Breast epithelium (tissue), 4 donors: ENCODE measurements around the gene MPP2. TPM values are rescaled to one million over a fixed set of nuclear protein-coding genes. Genes with fewer than 3 reads are reported as not detected.

Experiments used
- DNase-seq, 2 donors: peaks; one replicate each; pipeline ENCODE4 v3.0.0-alpha.2; 2019; ENCODE audit warnings: low spot score in 2 of 2
- H3K27ac ChIP-seq, 2 donors: fragments of 200-600 bp; sonication (generic) in 1 of 2; one replicate each; pipeline ENCODE4 v1.5.1; 2016 to 2019; ENCODE audit warnings: mild to moderate bottlenecking in 1 of 2
- H3K27me3 ChIP-seq, 2 donors: fragments of 200-600 bp; sonication (generic) in 1 of 2; one replicate each; pipeline versions ENCODE4 v1.5.1 to v1.6.0; 2017 to 2019; ENCODE audit warnings: control low read depth in 1 of 2, mild to moderate bottlenecking in 1 of 2
- H3K36me3 ChIP-seq: fragments of 200-600 bp; one replicate; pipeline ENCODE4 v1.5.1; 2019
- H3K4me1 ChIP-seq, 2 donors: fragments of 200-600 bp; sonication (generic); one replicate each; pipeline ENCODE4 v1.5.1; 2016 to 2019; ENCODE audit warnings: control low read depth in 1 of 2
- H3K4me3 ChIP-seq, 3 donors: fragments of 200-600 bp; sonication (generic); 1 replicate in 2 of 3; 2 replicates in 1 of 3; pipeline ENCODE4 v1.5.1; 2016 to 2019; ENCODE audit warnings: mild to moderate bottlenecking in 3 of 3, moderate library complexity in 2 of 3
- H3K9me3 ChIP-seq, 2 donors: fragments of 200-600 bp; sonication (generic) in 1 of 2; one replicate each; pipeline ENCODE4 v1.5.1; 2016 to 2019; ENCODE audit warnings: control low read depth in 1 of 2
- POLR2A ChIP-seq: fragments of 450-650 bp; IDR thresholded peaks from one replicate; pipeline ENCODE4 v1.6.1; 2016; ENCODE audit warnings: antibody characterized with exemption, mild to moderate bottlenecking, moderate library complexity
- POLR2AphosphoS5 ChIP-seq, 3 donors: sonication (generic); formaldehyde crosslinking; IDR thresholded peaks; one replicate each; pipeline ENCODE4 v1.6.1; 2017; ENCODE audit warnings: antibody characterized with exemption in 3 of 3
- intact Hi-C: fragments of 100-400 bp; cut with DNase I; formaldehyde crosslinking; loops from one replicate; pipeline ENCODE4 v1.15.1; 2023; ENCODE audit warnings: low total_unique reads
- total RNA-seq, 3 donors: library from RNA; depleted of rRNA; stranded (reverse); fragments of >200 nt; gene quantifications; one replicate each; pipeline ENCODE4 v1.1.0, GENCODE V29; 2016
- TF ChIP-seq, protein P1 (sequence below), 3 donors: fragments of 450-650 bp; IDR thresholded peaks; one replicate each; pipeline ENCODE4 v1.5.1; 2016 to 2017; ENCODE audit warnings: antibody characterized with exemption in 3 of 3, mild to moderate bottlenecking in 3 of 3, moderate library complexity in 3 of 3

MPP2 gene
- total RNA-seq, 3 donors from 2014 or later, result 2.6 to 7.9 (median 3.9) TPM

DNA sequence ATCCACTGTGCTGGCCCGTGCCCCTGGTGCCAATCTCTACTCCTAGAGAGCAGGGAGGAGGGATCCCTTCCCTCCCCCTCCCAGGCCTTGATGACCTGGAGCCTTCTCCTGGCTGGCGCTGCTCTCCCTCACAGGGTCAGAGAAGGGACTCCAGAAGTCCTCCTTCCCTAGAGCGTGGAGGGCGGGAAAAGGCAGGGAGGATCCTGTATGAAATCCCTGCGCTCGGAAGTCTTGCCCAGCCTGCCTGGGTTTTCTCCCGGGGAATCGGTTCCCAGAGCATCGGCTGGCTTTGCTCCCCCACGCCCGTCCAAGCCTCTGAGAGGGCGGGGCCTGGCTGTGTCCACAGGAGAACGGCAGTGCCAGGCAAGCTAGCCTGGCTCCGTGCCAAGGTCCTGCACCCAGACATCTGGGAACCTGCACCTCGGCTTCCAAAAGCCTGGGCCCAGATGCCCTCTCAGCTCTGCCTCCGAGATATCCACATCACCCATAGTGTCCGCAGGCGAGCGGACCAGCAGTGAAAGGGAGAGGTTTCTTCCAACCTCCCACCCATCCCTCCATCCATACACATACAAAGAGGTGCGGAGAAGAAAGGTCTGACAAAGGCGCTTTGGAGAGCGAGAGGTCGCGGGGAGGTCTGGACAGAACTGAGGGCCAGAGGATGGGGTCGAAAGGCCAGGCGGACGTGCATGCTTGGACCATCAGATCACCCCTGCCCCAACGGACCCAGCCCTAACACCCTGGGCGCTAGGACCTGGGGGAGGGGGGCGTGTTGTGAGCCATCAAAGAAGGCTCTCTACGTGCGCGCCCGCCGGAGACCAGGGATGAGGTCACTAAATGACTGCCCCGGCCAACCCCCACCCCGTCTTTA, 1.1 kb downstream of the MPP2 start:
- H3K9me3 ChIP-seq, result no peaks in the 10 kb centered on the region
- H3K4me3 ChIP-seq, result peak overlapping the region; percentile 67 to 87 (median 76)
- peaks cover 8 to 10% of the 10 kb centered on the region in 2 donors for H3K4me1 ChIP-seq
- intact Hi-C loops, result no loop called here
- no peaks in the 10 kb centered on the region for H3K36me3 ChIP-seq
- DNase-seq, result peak; percentile 70 to 72
- peaks cover 0 to 5% of the 10 kb centered on the region in 2 donors for H3K27me3 ChIP-seq
- TF ChIP-seq POLR2A, result no peak
- TF ChIP-seq POLR2AphosphoS5 (IDR thresholded peaks at IDR 0.05), result peak in 2 of 3 donors; percentile 12 to 55
- peak overlapping the region; percentile 87 to 90 for H3K27ac ChIP-seq

DNA sequence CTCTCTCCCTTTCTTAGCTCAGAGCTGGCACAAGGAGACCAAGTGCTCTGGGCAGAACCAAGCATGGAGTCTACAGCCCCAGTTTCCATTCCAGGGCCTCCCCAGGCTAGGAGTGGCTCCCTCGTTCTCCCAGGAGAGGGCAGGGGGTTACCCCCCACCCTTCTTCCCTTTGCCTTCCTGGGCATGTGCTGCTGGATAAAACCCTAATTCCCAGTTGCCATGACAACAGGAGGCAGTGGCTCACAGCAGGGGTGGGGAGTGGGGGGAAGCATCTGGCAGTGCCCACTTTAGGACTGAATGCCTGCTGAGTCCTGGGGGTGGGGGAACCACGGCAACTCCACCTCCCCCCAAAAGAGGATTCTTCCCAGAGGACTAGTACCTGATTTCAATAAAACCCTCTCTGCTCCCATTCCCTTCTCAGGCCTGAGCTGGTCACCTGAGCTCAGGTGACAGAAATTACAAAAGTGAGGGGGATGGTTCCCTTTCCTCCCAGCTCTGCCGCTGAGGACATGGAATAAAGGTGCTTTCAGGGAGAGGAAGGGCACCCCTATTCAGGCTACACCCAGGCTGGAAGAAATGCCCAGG, 1.8 kb downstream of the MPP2 start:
- TF ChIP-seq, protein P1, sequence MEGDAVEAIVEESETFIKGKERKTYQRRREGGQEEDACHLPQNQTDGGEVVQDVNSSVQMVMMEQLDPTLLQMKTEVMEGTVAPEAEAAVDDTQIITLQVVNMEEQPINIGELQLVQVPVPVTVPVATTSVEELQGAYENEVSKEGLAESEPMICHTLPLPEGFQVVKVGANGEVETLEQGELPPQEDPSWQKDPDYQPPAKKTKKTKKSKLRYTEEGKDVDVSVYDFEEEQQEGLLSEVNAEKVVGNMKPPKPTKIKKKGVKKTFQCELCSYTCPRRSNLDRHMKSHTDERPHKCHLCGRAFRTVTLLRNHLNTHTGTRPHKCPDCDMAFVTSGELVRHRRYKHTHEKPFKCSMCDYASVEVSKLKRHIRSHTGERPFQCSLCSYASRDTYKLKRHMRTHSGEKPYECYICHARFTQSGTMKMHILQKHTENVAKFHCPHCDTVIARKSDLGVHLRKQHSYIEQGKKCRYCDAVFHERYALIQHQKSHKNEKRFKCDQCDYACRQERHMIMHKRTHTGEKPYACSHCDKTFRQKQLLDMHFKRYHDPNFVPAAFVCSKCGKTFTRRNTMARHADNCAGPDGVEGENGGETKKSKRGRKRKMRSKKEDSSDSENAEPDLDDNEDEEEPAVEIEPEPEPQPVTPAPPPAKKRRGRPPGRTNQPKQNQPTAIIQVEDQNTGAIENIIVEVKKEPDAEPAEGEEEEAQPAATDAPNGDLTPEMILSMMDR (IDR thresholded peaks at IDR 0.05), result no peak
- TF ChIP-seq POLR2AphosphoS5 (IDR thresholded peaks at IDR 0.05), result no peak
- no peak for TF ChIP-seq POLR2A
- Histone ChIP-seq H3K27me3 (peaks cover 0 to 5% of the 10 kb centered on the region in 2 donors), H3K27ac (peak overlapping the region in 1 of 2 donors; percentile 25), H3K4me1 (peaks cover 8 to 10% of the 10 kb centered on the region in 2 donors), H3K9me3 (no peaks in the 10 kb centered on the region), H3K4me3 (peak overlapping the region in 2 of 3 donors; percentile 67 to 87), H3K36me3 (no peaks in the 10 kb centered on the region)
- no peak for DNase-seq
- intact Hi-C loops, result no loop called here

DNA sequence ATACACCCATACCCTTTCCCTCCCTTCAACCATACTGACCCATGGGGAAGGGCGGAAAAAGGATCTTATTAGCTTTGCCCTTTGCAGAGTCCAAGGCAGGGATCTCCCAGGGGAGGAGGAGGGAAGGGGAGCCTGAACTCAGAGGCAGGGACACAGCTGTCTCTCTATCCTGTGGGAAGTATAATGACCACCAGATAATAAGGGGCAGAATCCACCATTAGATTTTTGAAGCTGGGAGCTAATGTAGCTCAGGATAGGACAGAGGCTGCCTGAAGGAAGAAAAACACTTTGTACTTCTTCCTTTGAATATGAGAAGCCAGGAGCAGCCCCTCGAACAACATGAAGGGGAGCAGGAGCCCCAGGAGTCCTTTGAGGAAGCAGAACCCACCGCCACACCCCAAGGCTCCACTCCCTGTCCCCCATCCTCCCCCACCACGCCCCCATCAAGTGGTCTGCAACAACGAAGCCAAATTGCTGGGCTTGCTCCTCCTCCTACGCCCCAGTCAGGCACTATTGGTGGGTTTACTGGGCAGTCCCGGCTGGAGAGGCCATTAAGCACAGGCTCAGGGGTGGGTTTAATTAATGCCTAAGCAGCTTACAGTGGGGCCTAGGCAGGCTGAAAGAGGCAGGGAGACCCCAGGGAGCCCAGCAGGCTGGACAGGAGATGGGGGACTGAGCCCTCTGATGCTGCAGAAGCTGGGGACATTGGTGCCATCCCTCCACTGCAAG, 5.3 kb downstream of the MPP2 start:
- H3K36me3 ChIP-seq, result no peaks in the 10 kb centered on the region
- no peak overlapping the region for H3K27ac ChIP-seq
- H3K4me3 ChIP-seq, result no peak overlapping the region
- no peaks in the 10 kb centered on the region for H3K9me3 ChIP-seq
- peaks cover 0 to 5% of the 10 kb centered on the region in 2 donors for H3K27me3 ChIP-seq
- TF ChIP-seq POLR2AphosphoS5 (IDR thresholded peaks at IDR 0.05) (no peak), POLR2A (no peak)
- TF ChIP-seq, protein P1 (IDR thresholded peaks at IDR 0.05), result no peak
- intact Hi-C loops, result no loop called here
- DNase-seq, result no peak
- peaks cover 3 to 10% of the 10 kb centered on the region in 2 donors for H3K4me1 ChIP-seq

DNA sequence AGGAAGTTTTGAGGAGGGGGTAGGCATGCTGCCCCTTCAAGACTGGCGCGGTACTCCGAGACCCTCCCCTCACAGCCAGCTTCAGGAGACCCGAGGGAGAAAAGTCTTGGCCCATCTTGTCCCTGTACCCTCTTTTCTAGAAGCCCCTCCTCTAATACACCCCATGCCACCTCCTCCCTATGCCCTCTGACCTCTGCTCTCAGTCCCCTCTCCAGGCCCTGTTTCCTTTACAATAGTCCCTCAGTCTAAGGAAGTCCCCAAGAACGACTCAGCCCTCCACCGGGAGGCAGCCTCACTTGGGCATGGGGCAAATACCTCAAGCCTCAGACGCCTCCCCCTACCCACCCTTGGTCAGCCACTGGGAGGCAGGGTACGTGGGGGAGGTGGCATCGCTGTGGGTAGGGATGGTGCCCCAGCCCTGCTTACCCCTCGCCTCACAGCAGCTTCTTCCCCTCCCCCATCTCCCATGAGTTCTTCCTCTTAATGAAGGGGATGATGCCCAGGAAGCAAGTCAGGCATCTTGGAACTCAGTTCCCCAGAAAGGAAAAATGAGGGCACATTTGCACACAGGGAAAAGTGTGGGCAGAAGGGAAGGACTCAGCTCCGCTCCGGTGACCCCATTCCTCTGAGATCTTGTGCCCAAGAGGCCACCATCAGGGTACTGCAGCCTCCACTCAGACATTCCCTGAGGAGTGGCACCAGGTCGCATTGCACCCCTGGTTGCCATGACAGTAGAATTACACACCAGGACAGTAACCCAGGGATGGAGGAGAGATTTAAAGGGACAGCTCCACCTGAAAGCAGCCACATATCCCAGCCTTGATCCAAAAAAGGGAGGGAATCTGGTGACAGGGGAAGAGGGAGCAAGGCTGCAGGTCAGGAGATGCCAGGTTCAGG, 6.2 kb downstream of the MPP2 start:
- Histone ChIP-seq H3K27ac (no peak overlapping the region), H3K9me3 (no peaks in the 10 kb centered on the region), H3K4me1 (peaks cover 0 to 6% of the 10 kb centered on the region in 2 donors), H3K4me3 (peak overlapping the region; percentile 35 to 65 (median 59)), H3K36me3 (no peaks in the 10 kb centered on the region), H3K27me3 (peaks cover 0 to 5% of the 10 kb centered on the region in 2 donors)
- DNase-seq, result no peak
- intact Hi-C loops, result no loop called here
- TF ChIP-seq POLR2AphosphoS5 (IDR thresholded peaks at IDR 0.05) (no peak), POLR2A (no peak)
- TF ChIP-seq, protein P1 (IDR thresholded peaks at IDR 0.05), result no peak
